ENCODE measurements around the gene RAB1B. TPM values are rescaled to one million over a fixed set of nuclear protein-coding genes. Genes with fewer than 3 reads are reported as not detected.

The RAB1B gene
- total RNA-seq, 2 donors from 2014 or later: 102 to 112 TPM

GRCh38 chr11:66326261-66327111 lies 58.0 kb downstream of the RAB1B start:
- intact Hi-C loops (cut with DNase I): no loop called here
- DNase-seq (ENCODE audit: low spot score): no peak

Other genes with a start within 250 kb of the RAB1B start
- gene CATSPER1, start 242.2 kb upstream of the RAB1B start, total RNA-seq: 1 to 10 TPM in 1 of 2 donors, under 1 TPM in 1; 0.24 to 1.1 TPM
- gene GAL3ST3, start 219.5 kb upstream of the RAB1B start, total RNA-seq: 1 to 10 TPM in 1 of 2 donors, under 1 TPM in 1; 0.74 to 1.2 TPM
- 100 to 1,000 TPM; 117 to 140 TPM for gene SF3B2, start 216.3 kb upstream of the RAB1B start, total RNA-seq
- gene PACS1, start 198.4 kb upstream of the RAB1B start, total RNA-seq: 10 to 100 TPM; 65.1 to 84.1 TPM
- gene KLC2, start 10.9 kb upstream of the RAB1B start, total RNA-seq: 10 to 100 TPM; 30.1 to 41.3 TPM
- not detected for gene CNIH2, start 9.5 kb downstream of the RAB1B start, total RNA-seq
- gene YIF1A, start 20.5 kb downstream of the RAB1B start, total RNA-seq: 10 to 100 TPM; 63.9 to 73.6 TPM
- not detected for gene TMEM151A, start 23.3 kb downstream of the RAB1B start, total RNA-seq
- 100 to 1,000 TPM in 1 of 2 donors, 10 to 100 TPM in 1; 67.5 to 248 TPM for gene CD248, start 48.4 kb downstream of the RAB1B start, total RNA-seq
- 1 to 10 TPM; 5.4 to 7.4 TPM for gene RIN1, start 67.8 kb downstream of the RAB1B start, total RNA-seq
- gene BRMS1, start 76.5 kb downstream of the RAB1B start, total RNA-seq: 10 to 100 TPM; 20.4 to 22.0 TPM
- gene B4GAT1, start 79.0 kb downstream of the RAB1B start, total RNA-seq: 10 to 100 TPM; 16.5 to 20.0 TPM
- 1 to 10 TPM; 1.7 to 2.0 TPM for gene SLC29A2, start 103.1 kb downstream of the RAB1B start, total RNA-seq
- 1 to 10 TPM; 2.6 to 6.5 TPM for gene NPAS4, start 152.4 kb downstream of the RAB1B start, total RNA-seq
- 10 to 100 TPM; 36.5 to 37.2 TPM for gene MRPL11, start 170.2 kb downstream of the RAB1B start, total RNA-seq
- gene PELI3, start 198.3 kb downstream of the RAB1B start, total RNA-seq: 10 to 100 TPM; 12.4 to 13.0 TPM
- gene DPP3, start 211.8 kb downstream of the RAB1B start, total RNA-seq: 10 to 100 TPM; 27.1 to 29.4 TPM
- 10 to 100 TPM; 23.4 to 31.1 TPM for gene BBS1, start 242.0 kb downstream of the RAB1B start, total RNA-seq